Cortex of kidney (tissue), 1 donor: Measurements from ENCODE around the gene PNMA1.

Source experiments
- DNase-seq: peaks from one replicate; lab custom pipeline; 2025; lab: John Stamatoyannopoulos, UW

PNMA1 gene

GRCh38 chr14:73750531-73750901 is 36.3 kb upstream of the PNMA1 start:
- DNase-seq, result no peak

- no peak for DNase-seq
Measured at GRCh38 chr14:73749706-73750530, 35.7 kb upstream of the PNMA1 start.

DNA sequence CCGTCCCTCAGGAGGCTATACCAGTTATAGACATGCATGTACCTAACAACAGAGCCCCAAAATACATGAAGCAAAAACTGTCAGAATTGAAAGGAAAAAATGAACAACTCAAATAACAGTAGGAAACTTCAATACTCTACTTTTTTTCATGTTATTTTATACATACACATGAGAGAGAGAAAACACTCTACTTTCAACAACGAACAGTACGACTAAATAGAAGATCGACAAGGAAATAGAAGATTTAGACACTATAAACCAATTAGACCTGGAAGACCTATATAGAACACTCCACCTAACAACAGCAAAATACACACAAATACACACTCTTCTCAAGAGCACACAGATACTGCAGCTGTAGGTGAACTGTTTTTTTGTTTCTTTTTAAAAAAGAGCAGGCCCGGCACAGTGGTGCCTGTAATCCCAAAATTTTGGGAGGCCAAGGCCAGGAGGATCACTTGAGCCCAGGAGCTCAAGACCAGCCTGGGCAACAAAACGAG is 34.7 kb upstream of the PNMA1 start:
- DNase-seq, result no peak

GRCh38 chr14:73747379-73748211 is 33.4 kb upstream of the PNMA1 start:
- DNase-seq, result no peak

GRCh38 chr14:73746520-73747378 is 32.6 kb upstream of the PNMA1 start:
- DNase-seq, result no peak

- no peak for DNase-seq
Measured at GRCh38 chr14:73745571-73746519, 31.7 kb upstream of the PNMA1 start.

DNA sequence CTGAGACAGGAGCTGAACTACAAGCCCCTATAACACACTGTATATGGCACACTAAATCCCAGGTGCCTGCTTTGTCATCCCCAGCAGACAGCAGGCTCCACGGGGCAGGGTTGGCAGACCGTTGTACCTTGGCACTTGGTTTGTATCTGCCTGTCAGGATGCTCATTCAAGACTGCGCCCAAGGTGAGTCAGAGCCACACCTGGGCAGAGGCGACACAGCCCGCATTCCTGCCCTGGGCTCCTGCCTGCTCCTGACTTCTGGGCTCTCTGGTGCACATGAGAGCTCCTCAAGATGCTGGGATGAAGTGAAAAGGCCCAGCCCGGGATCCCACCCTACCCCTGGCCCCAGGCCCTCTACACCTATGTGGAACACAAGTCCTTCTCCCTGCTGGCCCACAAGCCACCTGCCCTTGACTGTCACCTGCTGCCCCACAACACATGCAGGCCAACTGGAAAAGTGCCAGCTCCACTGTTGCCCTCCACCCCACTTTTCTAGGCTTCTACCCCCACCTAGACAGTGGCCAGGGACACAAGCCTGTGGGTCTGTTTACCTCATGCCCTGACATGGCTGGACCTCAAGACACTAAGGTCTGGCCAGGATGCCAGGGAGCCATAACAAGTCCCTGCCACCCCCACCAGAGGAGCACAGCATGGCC is 30.8 kb upstream of the PNMA1 start:
- DNase-seq, result no peak

- DNase-seq, result no peak
Measured at GRCh38 chr14:73744175-73744867, 30.1 kb upstream of the PNMA1 start.

DNA sequence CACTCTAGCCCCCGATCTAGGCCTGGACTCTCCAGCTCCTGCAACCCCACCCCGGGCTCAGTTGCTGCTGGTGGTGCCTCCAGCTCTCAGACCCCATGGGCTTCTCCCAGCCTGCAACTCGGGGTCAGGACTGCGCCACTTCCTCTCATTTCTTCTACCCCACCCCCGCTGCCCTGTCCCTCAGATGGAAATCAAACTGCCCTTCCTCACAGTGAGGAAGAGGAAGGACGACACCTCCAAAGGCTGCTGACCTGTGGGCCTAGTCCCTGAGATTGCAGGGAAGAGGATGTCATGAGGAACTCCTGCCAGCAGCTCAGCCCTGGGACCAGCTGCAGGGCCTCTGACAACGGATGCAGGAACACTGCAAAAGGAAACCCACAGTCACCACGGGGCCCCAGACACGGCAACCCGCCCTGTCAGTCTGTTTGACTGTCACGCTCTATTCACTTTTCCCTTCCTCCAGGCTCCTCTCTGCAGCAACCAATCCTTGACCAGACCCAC is 29.3 kb upstream of the PNMA1 start:
- no peak for DNase-seq

GRCh38 chr14:73742520-73743238 is 28.5 kb upstream of the PNMA1 start:
- DNase-seq, result no peak

- DNase-seq, result no peak
Measured at GRCh38 chr14:73741876-73742519, 27.8 kb upstream of the PNMA1 start.

DNA sequence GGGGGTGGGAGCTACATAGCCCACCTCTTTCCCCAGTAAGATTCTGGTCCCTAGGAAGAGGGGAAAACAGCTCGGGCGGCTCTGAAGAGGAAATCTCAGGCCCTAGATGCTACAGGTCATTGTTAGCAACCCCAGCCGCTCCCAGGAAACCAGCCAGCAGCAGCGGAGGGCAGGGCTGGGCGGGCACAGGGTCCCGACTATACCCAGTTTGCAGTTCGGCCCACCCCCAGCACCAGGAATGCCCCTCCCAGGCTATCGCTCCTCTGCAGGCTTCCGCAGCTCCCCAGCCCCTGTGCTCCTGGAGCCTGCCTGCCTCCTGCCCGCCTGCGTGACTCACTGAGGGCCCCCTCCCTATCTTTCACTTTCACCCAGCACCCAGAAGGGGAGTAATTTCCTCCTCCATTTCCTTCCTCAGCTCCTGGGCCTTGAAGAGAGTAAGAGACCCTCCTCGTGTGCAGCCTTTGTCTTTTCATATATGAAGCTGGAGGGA is 27.2 kb upstream of the PNMA1 start:
- DNase-seq, result no peak

DNA sequence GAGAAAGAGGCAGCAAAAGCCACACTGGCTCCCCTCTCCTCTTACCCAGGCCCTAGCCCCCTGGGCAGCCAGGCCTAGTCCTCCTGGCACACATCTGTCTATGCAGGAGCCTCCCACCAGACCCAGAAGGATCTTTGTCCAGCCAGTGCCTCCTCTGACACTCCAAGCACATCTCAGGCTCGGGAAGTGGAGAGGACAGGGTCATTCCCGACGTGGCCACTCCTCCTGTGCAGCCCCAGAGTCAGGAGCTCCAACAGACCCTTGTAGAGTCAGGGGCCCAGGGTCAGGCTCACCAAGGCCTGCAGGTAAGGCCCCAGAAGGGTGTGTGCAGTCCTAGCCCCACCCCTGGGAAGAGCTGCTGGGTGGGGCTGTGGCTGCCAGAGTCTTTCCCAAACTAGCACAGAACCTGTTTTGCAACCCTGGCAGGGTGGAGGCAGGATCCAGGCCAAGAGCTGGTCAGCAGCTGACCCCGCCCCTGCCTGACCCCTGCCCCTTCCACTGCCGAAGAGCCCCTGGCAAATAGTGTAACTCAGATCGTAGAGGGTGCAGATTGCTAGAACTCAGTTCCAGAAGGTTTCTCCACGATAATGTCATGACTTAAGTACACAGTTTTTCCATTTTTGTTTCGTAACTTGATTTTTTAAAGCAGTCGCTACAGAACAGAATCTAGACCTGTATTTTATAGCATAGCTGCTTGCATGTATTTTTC is 26.6 kb upstream of the PNMA1 start:
- no peak for DNase-seq

DNA sequence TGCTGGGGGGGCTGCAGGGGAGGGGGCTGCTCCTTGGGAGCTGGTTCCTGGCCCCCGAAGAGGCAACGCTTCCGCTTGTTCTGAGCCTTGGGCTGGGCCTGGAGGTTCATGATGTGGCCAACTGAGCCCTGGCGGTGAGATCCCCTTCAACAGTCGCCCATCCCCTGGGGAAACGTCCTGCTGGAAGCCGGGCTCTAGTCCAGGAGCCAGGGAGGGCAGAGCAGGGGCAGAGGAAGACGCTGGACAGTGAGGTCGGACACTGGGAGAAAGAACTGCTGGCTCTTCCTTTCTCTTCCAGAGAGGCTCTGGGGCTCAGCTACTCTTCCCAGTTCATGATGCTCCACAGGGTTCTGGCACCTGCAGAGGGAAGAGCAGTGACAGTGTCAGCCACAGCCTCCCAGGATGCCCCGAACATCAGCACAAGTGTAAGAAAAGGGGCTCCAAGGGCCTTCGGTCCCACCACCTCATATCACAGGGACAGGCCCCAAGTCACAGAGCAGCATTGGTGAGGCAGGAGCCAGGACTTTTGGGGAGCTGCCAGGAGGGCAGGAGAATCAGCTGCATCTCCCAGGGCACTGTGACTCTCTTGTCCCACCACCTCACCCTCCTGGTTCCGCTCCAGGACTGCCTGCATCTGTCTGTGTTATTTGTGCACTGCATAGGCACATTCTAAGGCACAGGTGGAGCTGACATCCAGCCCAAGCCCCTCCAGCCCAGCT is 25.9 kb upstream of the PNMA1 start:
- DNase-seq, result no peak

DNA sequence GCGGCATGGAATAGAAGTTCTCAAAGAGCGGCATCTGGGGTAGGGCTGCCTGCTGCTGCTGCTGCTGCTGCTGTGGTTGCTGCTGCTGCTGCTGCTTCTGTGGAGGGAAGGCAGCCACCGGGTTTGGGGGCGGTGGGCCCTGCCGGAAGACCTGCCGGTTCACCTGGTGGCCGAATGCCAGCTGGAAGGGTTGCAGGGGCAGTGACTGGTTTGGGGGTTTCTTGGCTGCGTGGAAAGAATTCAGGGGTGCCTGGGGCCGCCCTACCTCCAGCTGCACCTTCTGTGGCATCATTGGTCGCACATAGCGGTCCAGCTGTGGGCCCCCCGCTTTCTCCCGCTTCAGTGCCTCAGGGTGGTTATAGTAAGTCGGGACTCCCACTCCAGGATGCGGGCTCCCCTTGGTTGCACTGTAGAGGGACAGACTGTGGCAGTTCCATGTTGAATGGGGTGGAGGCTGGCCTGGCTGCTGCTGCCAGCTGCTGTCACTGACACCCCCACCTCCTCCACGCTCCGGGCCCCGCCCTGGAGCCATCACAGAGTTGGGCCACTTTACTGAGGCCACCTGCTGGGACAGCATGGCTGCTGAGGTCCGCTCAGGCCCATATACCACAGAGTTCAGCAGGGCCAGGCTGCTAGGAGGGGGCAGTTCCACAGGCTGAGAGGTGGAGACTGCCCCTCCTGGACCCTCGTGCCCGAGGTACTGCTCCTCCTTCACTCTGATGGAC is 25.2 kb upstream of the PNMA1 start:
- DNase-seq, result no peak

DNA sequence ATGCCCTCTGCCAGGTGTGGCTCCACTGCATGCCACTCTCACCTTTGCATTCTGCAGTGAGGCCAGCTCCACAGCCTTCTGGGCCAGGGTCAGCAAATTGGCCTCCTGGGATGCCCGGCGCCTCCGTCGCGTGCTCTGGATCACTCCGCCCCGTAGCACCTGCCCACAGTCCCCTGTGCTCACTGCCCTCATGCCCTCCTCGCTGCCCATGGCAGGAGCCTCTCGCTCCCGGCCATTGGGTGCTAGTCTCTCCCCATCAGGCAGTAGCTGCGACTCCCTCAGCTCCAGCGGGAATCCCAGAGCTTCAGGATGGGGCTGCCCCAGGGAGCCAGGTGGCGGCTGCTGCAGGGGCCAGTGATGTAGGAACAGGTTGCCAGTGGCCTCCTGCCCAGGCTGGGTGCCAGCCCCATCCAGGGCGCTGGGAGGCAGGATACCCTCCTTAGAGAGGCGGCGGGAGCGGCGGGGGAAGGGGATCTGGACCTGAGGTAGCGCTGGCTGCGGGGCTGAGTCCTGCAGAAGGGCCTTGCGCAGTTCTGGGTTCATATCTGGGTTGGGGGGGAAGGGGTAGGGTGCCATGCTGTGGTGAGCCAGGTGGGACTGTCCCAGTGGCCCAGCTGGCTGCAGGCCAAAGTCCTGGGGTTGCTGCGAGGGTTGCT is 24.5 kb upstream of the PNMA1 start:
- no peak for DNase-seq
